K562 (cell line): ENCODE data around the gene ZNF609. TPM values are rescaled to one million over a fixed set of nuclear protein-coding genes. Genes with fewer than 3 reads are reported as not detected.

Experiments used
- ATAC-seq: fragments of 200-7000 bp; cut with Tn5 transposase; 3 replicates; pipeline ENCODE4 v1.9.1; 2020; ENCODE audit warnings: moderate library complexity
- BruUV-seq: library from RNA; stranded (reverse); fragments of 400-500 nt; replicated peaks from 2 replicates; lab custom pipeline; 2021; lab: Mats Ljungman, UMichigan
- CTCF ChIA-PET: fragments of 300-600 bp; formaldehyde crosslinking; extraction: SDS; loops from one replicate; lab custom pipeline; 2021; ENCODE audit warnings: low intra/inter-chr PET ratio; lab: Yijun Ruan, JAX
- POLR2A ChIA-PET: fragments of 300-600, 350-650 bp; sonication (Branson Sonifier 250); formaldehyde crosslinking; extraction: SDS; loops from one replicate; lab custom pipeline; 2021; ENCODE audit warnings: antibody characterized with exemption, inconsistent platforms; lab: Yijun Ruan, JAX
- DNase-seq, 4 experiments: peaks; one replicate each; pipeline versions ENCODE4 v3.0.0 to v3.0.0-alpha.2; 2011 to 2018; ENCODE audit warnings: low spot score in 3 of 4, mixed read lengths in 3 of 4; ENCODE audit errors: extremely low read depth in 1 of 4
- FAIRE-seq: peaks from 2 replicates; lab custom pipeline; 2011; peaks lifted over from hg19 to GRCh38; lab: Jason Lieb, UNC
- H2AFZ ChIP-seq: 2 replicates; pipeline ENCODE4 v1.6.0; 2011; ENCODE audit warnings: low read depth, low read length, control low read depth, inconsistent platforms
- H3K27ac ChIP-seq: fragments of 200-600 bp; 3 replicates; pipeline ENCODE4 v1.8.0; 2011; ENCODE audit warnings: low read depth, mild to moderate bottlenecking, control low read depth, inconsistent platforms, low read length, moderate library complexity, mixed read lengths; ENCODE audit errors: extremely low read depth
- H3K27me3 ChIP-seq, 2 experiments: fragments of 300-600 bp in 1 of 2; 2 replicates in 1 of 2; 3 replicates in 1 of 2; pipeline versions ENCODE4 v1.6.0 to v1.8.0; 2011; ENCODE audit warnings: inconsistent platforms in 2 of 2, low read length in 2 of 2, mild to moderate bottlenecking in 1 of 2, mixed read lengths in 1 of 2, moderate library complexity in 1 of 2; ENCODE audit not compliant: control insufficient read depth in 2 of 2, insufficient read depth in 2 of 2
- H3K36me3 ChIP-seq: fragments of 300-600 bp; 3 replicates; pipeline ENCODE4 v1.8.0; 2011; ENCODE audit warnings: mild to moderate bottlenecking, low read length, inconsistent platforms; ENCODE audit not compliant: control insufficient read depth, insufficient read depth
- H3K4me1 ChIP-seq, 2 experiments: fragments of 200-600 bp in 1 of 2; replicated peaks in 1 of 2; 2 replicates in 1 of 2; 3 replicates in 1 of 2; pipeline versions ENCODE4 v1.5.1 to v1.8.0; 2011; ENCODE audit warnings: inconsistent platforms in 2 of 2, low read length in 2 of 2, mild to moderate bottlenecking in 1 of 2, mixed read lengths in 1 of 2, moderate library complexity in 1 of 2; ENCODE audit not compliant: control insufficient read depth in 2 of 2, insufficient read depth in 2 of 2
- H3K4me2 ChIP-seq: 2 replicates; pipeline ENCODE4 v1.6.1; 2011; ENCODE audit warnings: low read length, control low read depth, inconsistent platforms, mixed read lengths; ENCODE audit not compliant: insufficient read depth
- H3K4me3 ChIP-seq: fragments of 200-600 bp; sonication (generic), shearing (Covaris generic); 2 replicates; pipeline ENCODE4 v1.5.1; 2016; ENCODE audit warnings: control low read depth, inconsistent platforms
- H3K79me2 ChIP-seq: fragments of 200-600 bp; 3 replicates; pipeline ENCODE4 v1.8.0; 2011; ENCODE audit warnings: low read length, inconsistent platforms; ENCODE audit not compliant: control insufficient read depth, insufficient read depth
- H3K9ac ChIP-seq, 2 experiments: 2 replicates each; pipeline versions ENCODE4 v1.6.0 to v1.6.1; 2011; ENCODE audit warnings: low read depth in 2 of 2, low read length in 2 of 2, control low read depth in 1 of 2, inconsistent platforms in 1 of 2, mild to moderate bottlenecking in 1 of 2, mixed read lengths in 1 of 2; ENCODE audit not compliant: insufficient read depth in 1 of 2
- H3K9me1 ChIP-seq: one replicate; pipeline ENCODE4 v1.6.0; 2011; ENCODE audit warnings: inconsistent platforms, mild to moderate bottlenecking, low read length, moderate library complexity; ENCODE audit not compliant: control insufficient read depth, insufficient read depth
- H3K9me3 ChIP-seq: replicated peaks from 2 replicates; pipeline ENCODE4 v1.5.1; 2011; ENCODE audit warnings: low read depth, low read length, inconsistent platforms; ENCODE audit not compliant: control insufficient read depth, insufficient read depth
- H4K20me1 ChIP-seq: replicated peaks from 2 replicates; pipeline ENCODE4 v1.6.1; 2011; ENCODE audit warnings: low read length, inconsistent platforms, mixed read lengths; ENCODE audit not compliant: control insufficient read depth, insufficient read depth
- AFF1 ChIP-seq, 2 experiments: fragments of 450-650 bp; IDR thresholded peaks; 2 replicates each; pipeline ENCODE4 v1.6.1; 2018; ENCODE audit warnings: mild to moderate bottlenecking in 2 of 2, low read depth in 1 of 2; ENCODE audit not compliant: partially characterized antibody in 2 of 2
- C11orf30 ChIP-seq: fragments of 450-650 bp; IDR thresholded peaks from 2 replicates; pipeline ENCODE4 v1.6.1; 2016; ENCODE audit warnings: low read depth, mild to moderate bottlenecking
- DMBX1 ChIP-seq: fragments of 250-450 bp; sonication (Bioruptor Pico); IDR thresholded peaks from 2 replicates; pipeline ENCODE4 v1.8.0; 2022; ENCODE audit warnings: inconsistent platforms, mild to moderate bottlenecking, moderate library complexity, borderline replicate concordance
- E2F3 ChIP-seq: fragments of 250-450 bp; sonication (Bioruptor Pico); IDR thresholded peaks from 2 replicates; pipeline ENCODE4 v1.4.0; 2020; ENCODE audit warnings: mild to moderate bottlenecking
- MTF1 ChIP-seq: fragments of 250-450 bp; sonication (Bioruptor Pico); IDR thresholded peaks from 2 replicates; pipeline ENCODE4 v1.9.0; 2021; ENCODE audit warnings: moderate library complexity, mild to moderate bottlenecking, inconsistent platforms, borderline replicate concordance
- MYBL2 ChIP-seq, 2 experiments: fragments of 450-650 bp in 1 of 2; sonication (generic) in 1 of 2; formaldehyde crosslinking in 1 of 2; IDR thresholded peaks; 2 replicates each; pipeline versions ENCODE4 v1.6.1 to v1.8.1; 2017 to 2022; ENCODE audit warnings: borderline replicate concordance in 1 of 2, inconsistent platforms in 1 of 2, low read depth in 1 of 2, mild to moderate bottlenecking in 1 of 2, missing genetic modification reagents in 1 of 2, moderate library complexity in 1 of 2
- NR0B1 ChIP-seq: fragments of 450-650 bp; IDR thresholded peaks from one replicate; pipeline ENCODE4 v1.6.1; 2018; ENCODE audit warnings: mild to moderate bottlenecking, moderate library complexity; ENCODE audit not compliant: partially characterized antibody
- RCOR1 ChIP-seq, 2 experiments: IDR thresholded peaks; 2 replicates each; pipeline ENCODE4 v1.6.1; 2012; ENCODE audit warnings: low read depth in 2 of 2, low read length in 2 of 2, borderline replicate concordance in 1 of 2, improper control_type of control experiment in 1 of 2
- SMARCA4 ChIP-seq: fragments of 450-650 bp; IDR thresholded peaks from 2 replicates; pipeline ENCODE4 v1.6.1; 2016
- XRCC3 ChIP-seq: fragments of 450-650 bp; IDR thresholded peaks from 2 replicates; pipeline ENCODE4 v1.6.1; 2017; ENCODE audit warnings: mild to moderate bottlenecking, moderate library complexity
- ZNF592 ChIP-seq: fragments of 450-650 bp; IDR thresholded peaks from 2 replicates; pipeline ENCODE4 v1.6.1; 2017; ENCODE audit warnings: antibody characterized with exemption, mild to moderate bottlenecking
- ZNF766 ChIP-seq: fragments of 200-800 bp; sonication (Bioruptor generic); conservative IDR thresholded peaks from 2 replicates; pipeline ENCODE4 v1.6.1; 2016; ENCODE audit warnings: missing genetic modification characterization, missing compliant biosample characterization
- WGBS: fragments of 100-300 bp; shearing (Covaris generic); methylation state at CpG from one replicate; pipeline ENCODE4 v1.1.6; 2016; ENCODE audit warnings: low coverage, mixed read lengths; ENCODE audit not compliant: insufficient coverage; ENCODE audit errors: missing lambda C conversion rate; 5-methylcytosine and 5-hydroxymethylcytosine counted together
- in situ Hi-C: fragments of 300-500 bp; cut with MboI; formaldehyde crosslinking; loops from 4 replicates; pipeline ENCODE4 v1.15.0; 2018; ENCODE audit warnings: inconsistent platforms, mixed read lengths
- intact Hi-C: fragments of 100-400 bp; cut with micrococcal nuclease; formaldehyde crosslinking; loops from 2 replicates; pipeline ENCODE4 v1.14.2; 2022
- polyA plus RNA-seq, 8 experiments: library from polyadenylated mRNA; depleted of rRNA in 4 of 8; stranded (reverse) in 5 of 8; unstranded in 3 of 8; fragments of >200 nt; fragmentation: Nextera tagmentation in 2 of 8; fragmentation: Illumina TruSeq in 1 of 8; extraction: Ambion mirVana in 2 of 8; extraction: Trizol in 1 of 8; gene quantifications; 2 replicates each; pipeline versions ENCODE4 v1.2.1 to v1.2.3, GENCODE V29; 2011 to 2014; ENCODE audit warnings: inconsistent platforms in 1 of 8, missing spikeins in 1 of 8
- total RNA-seq, 7 experiments: library from RNA; depleted of rRNA in 6 of 7; stranded (reverse); fragments of >200 nt in 6 of 7; fragmentation: Illumina TruSeq in 2 of 7; extraction: Trizol in 2 of 7; gene quantifications; 2 replicates each; pipeline versions ENCODE4 v1.2.1 to v1.2.3, GENCODE V29; 2011 to 2021; ENCODE audit warnings: low replicate concordance in 1 of 7

The ZNF609 gene
- total and polyA plus RNA-seq, 9 of the 15 experiments (the other 6 are each of a cell fraction or from before 2014, with no cell fraction given), result 3.0 to 38.7 (median 17.8) TPM

- Histone ChIP-seq H3K4me1 (peaks cover 0 to 8% of the 10 kb centered on the region in 2 experiments; a peak in 1 of 5 replicates), H3K4me2 (no peak overlapping the region), H3K9me1 (no peaks in the 10 kb centered on the region), H3K27me3 (no peaks in the 10 kb centered on the region), H3K4me3 (no peak overlapping the region), H2AFZ (no peak overlapping the region), H3K36me3 (no peaks in the 10 kb centered on the region), H3K9ac (no peak overlapping the region), H4K20me1 (peaks cover 8% of the 10 kb centered on the region; the same call in 1 of the 2 replicates), H3K27ac (no peak overlapping the region), H3K9me3 (no peaks in the 10 kb centered on the region), H3K79me2 (peaks cover 83% of the 10 kb centered on the region)
- BruUV-seq, result no TSS peak
- CTCF ChIA-PET, result no interaction called here
- 65% methylated on average over 2 of the region's 2 CpGs for WGBS
- ATAC-seq (no peak), DNase-seq (no peak), FAIRE-seq (no peak)
- intact Hi-C loops, result no loop called here
- POLR2A ChIA-PET, result no interaction called here
- in situ Hi-C loops, result no loop called here
- TF ChIP-seq ZNF592 (no peak), SMARCA4 (no peak), C11orf30 (no peak), AFF1 (IDR thresholded peaks at IDR 0.05; ENCODE audit: low read depth in 1 of 2, partially characterized antibody in 2 of 2) (no peak), ZNF766 (CRISPR knock-in tag) (no peak), MYBL2 (IDR thresholded peaks at IDR 0.05; ENCODE audit: low read depth) (no peak), MYBL2 (CRISPR knock-in tag; IDR thresholded peaks at IDR 0.05; ENCODE audit: borderline replicate concordance) (no peak), RCOR1 (IDR thresholded peaks at IDR 0.05; ENCODE audit: borderline replicate concordance in 1 of 2, low read depth in 2 of 2, low read length in 2 of 2) (no peak), XRCC3 (no peak), MTF1 (CRISPR knock-in tag) (no peak), NR0B1 (no peak), E2F3 (CRISPR knock-in tag) (no peak), DMBX1 (CRISPR knock-in tag) (no peak)
These were observed 84.1 kb downstream of the ZNF609 start for GRCh38 chr15:64544450-64544849.
